KMS-11 (cell line): ENCODE measurements around the gene CAVIN1.

ENCODE experiments used
- H2AFZ ChIP-seq: fragments of 200-600 bp; sonication (generic); 2 replicates; pipeline ENCODE4 v1.6.1; 2016; ENCODE audit warnings: antibody characterized with exemption, mixed run types, low read depth
- H3K27ac ChIP-seq: fragments of 200-600 bp; sonication (generic); 2 replicates; pipeline ENCODE4 v1.6.1; 2016; ENCODE audit warnings: mild to moderate bottlenecking, mixed run types
- H3K27me3 ChIP-seq: fragments of 200-600 bp; sonication (generic); 2 replicates; pipeline ENCODE4 v1.6.1; 2017; ENCODE audit warnings: mild to moderate bottlenecking, low read depth, mixed run types, moderate library complexity; ENCODE audit not compliant: insufficient read depth
- H3K36me3 ChIP-seq: fragments of 200-600 bp; sonication (generic); 2 replicates; pipeline ENCODE4 v1.6.1; 2017; ENCODE audit warnings: mild to moderate bottlenecking, mixed run types; ENCODE audit not compliant: insufficient read depth
- H3K4me1 ChIP-seq: fragments of 200-600 bp; sonication (generic); 2 replicates; pipeline ENCODE4 v1.6.1; 2016; ENCODE audit warnings: mild to moderate bottlenecking, low read depth, mixed run types; ENCODE audit not compliant: poor library complexity, severe bottlenecking
- H3K4me2 ChIP-seq: fragments of 200-600 bp; sonication (generic); 2 replicates; pipeline ENCODE4 v1.7.0; 2016; ENCODE audit warnings: mild to moderate bottlenecking, mixed run types
- H3K4me3 ChIP-seq: fragments of 200-600 bp; sonication (generic); IDR thresholded peaks from 2 replicates; pipeline ENCODE4 v1.6.1; 2017; ENCODE audit warnings: low read depth, low read length, mixed read lengths; ENCODE audit not compliant: insufficient read depth
- H3K79me2 ChIP-seq: fragments of 200-600 bp; sonication (generic); 2 replicates; pipeline ENCODE4 v1.6.1; 2016; ENCODE audit warnings: low read depth, mixed run types; ENCODE audit not compliant: insufficient read depth
- H3K9ac ChIP-seq: fragments of 200-600 bp; sonication (generic); 2 replicates; pipeline ENCODE4 v1.6.1; 2016; ENCODE audit warnings: mild to moderate bottlenecking, mixed run types
- H4K20me1 ChIP-seq: fragments of 200-600 bp; sonication (generic); 2 replicates; pipeline ENCODE4 v1.6.1; 2016; ENCODE audit warnings: mild to moderate bottlenecking, mixed run types; ENCODE audit not compliant: insufficient read depth
- CTCF ChIP-seq: fragments of 200-600 bp; sonication (generic); conservative IDR thresholded peaks from 2 replicates; pipeline ENCODE4 v1.6.1; 2017; ENCODE audit warnings: low read depth, mild to moderate bottlenecking, antibody characterized with exemption, low read length, moderate library complexity, mixed read lengths

The CAVIN1 gene

GRCh38 chr17:42459801-42460281, 36.8 kb upstream of the CAVIN1 start:
- H2AFZ ChIP-seq = no peak overlapping the region
- H3K4me1 ChIP-seq = peaks cover 72% of the 10 kb centered on the region
- no peak for TF ChIP-seq CTCF
- H4K20me1 ChIP-seq = no peaks in the 10 kb centered on the region
- no peak overlapping the region for H3K4me3 ChIP-seq
- H3K79me2 ChIP-seq = peaks cover 43% of the 10 kb centered on the region
- peaks cover 3% of the 10 kb centered on the region; the same call in 1 of the 2 replicates for H3K36me3 ChIP-seq
- H3K27ac ChIP-seq = peak overlapping the region; percentile 93
- H3K4me2 ChIP-seq = peak overlapping the region; percentile 94
- H3K27me3 ChIP-seq = no peaks in the 10 kb centered on the region
- H3K9ac ChIP-seq = peak overlapping the region; percentile 82

GRCh38 chr17:42459256-42459800, 36.3 kb upstream of the CAVIN1 start:
- Histone ChIP-seq H3K4me3 (no peak overlapping the region), H3K36me3 (peaks cover 3% of the 10 kb centered on the region; the same call in 1 of the 2 replicates), H3K79me2 (peaks cover 39% of the 10 kb centered on the region), H3K4me1 (peaks cover 72% of the 10 kb centered on the region), H3K4me2 (peak overlapping the region; percentile 94), H3K27me3 (no peaks in the 10 kb centered on the region), H3K27ac (peak overlapping the region; percentile 93), H2AFZ (peak overlapping the region; percentile 65; the same call in 1 of the 2 replicates), H3K9ac (peak overlapping the region; percentile 82), H4K20me1 (no peaks in the 10 kb centered on the region)
- TF ChIP-seq CTCF = peak; percentile 65

DNA sequence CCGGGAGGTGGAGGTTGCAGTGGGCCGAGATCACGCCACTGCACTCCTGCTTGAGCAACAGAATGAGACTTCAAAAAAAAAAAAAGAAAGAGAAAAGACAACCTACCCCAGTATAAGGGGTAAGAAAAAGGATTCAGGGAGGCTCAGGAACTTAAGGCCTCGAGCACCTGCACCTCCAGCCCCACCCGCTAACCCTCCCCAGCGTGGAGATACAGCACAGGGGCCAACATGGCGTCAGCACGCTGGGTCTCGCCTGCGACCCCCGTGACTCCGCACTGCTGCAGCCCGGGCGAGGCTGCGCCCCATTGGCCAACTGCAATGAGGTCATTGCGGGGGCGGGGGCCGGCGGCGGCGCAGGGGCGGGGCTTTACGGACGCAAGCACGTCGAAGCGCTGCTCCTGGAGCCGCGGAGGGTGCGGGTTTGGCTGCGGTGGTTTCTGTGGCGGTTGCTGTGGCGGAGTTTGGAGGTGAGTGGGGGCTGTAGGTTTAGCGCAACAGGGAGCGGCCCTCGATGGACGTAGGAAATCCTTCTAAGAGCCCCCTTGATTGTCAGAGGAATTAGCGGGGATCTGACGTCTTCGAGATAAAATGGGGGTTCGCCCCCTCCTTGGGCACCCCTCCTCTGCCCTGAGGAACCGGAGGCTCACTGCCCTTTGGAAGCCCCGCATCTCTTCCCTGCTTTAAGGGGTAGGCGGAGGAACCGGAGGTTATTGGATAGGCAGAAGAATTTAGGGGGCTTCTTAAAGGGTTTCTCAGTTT, 35.6 kb upstream of the CAVIN1 start, which contains the start of gene ATP6V0A1:
Gene ATP6V0A1 (plus strand): TSS at position 382 of the 759 bp plus-strand sequence. CDS start 2,017 bp downstream, outside the sequence.
- Histone ChIP-seq H4K20me1 (no peaks in the 10 kb centered on the region), H3K79me2 (peaks cover 33% of the 10 kb centered on the region), H3K4me3 (no peak within 1 kb of the TSS), H3K27ac (peak within 1 kb of the TSS; percentile 93), H3K9ac (peak within 1 kb of the TSS; percentile 82), H3K4me1 (peaks cover 67% of the 10 kb centered on the region), H3K27me3 (no peaks in the 10 kb centered on the region), H3K36me3 (peaks cover 3% of the 10 kb centered on the region; the same call in 1 of the 2 replicates), H3K4me2 (peak within 1 kb of the TSS; percentile 94), H2AFZ (peak within 1 kb of the TSS; percentile 65)
- TF ChIP-seq CTCF = no peak

GRCh38 chr17:42457107-42457792, 34.2 kb upstream of the CAVIN1 start:
- 0 out of 2 replicates have a peak, but pooled peaks cover 2% of the 10 kb centered on the region for H3K36me3 ChIP-seq
- H3K4me1 ChIP-seq = peaks cover 60% of the 10 kb centered on the region
- TF ChIP-seq CTCF = no peak
- H3K79me2 ChIP-seq = peaks cover 22% of the 10 kb centered on the region
- no peak overlapping the region for H3K4me3 ChIP-seq
- peak overlapping the region; percentile 93; the same call in 1 of the 2 replicates for H3K27ac ChIP-seq
- peak overlapping the region; percentile 94 for H3K4me2 ChIP-seq
- peak overlapping the region; percentile 1; the same call in 1 of the 2 replicates for H3K9ac ChIP-seq
- no peaks in the 10 kb centered on the region for H3K27me3 ChIP-seq
- no peaks in the 10 kb centered on the region for H4K20me1 ChIP-seq
- no peak overlapping the region for H2AFZ ChIP-seq
